ACC112 (cell line): Measurements from ENCODE around the gene SLC22A5.
A peak's percentile ranks its signal among the peaks of the same experiment; 100 is the strongest.

Source experiments
- H2AFZ ChIP-seq: fragments of 200-600 bp; sonication (generic); one replicate; pipeline ENCODE4 v1.6.0; 2017; ENCODE audit warnings: antibody characterized with exemption, low read length; ENCODE audit not compliant: unreplicated experiment
- H3K27ac ChIP-seq: fragments of 200-600 bp; sonication (generic); 2 replicates; pipeline ENCODE4 v1.5.1; 2014; ENCODE audit warnings: low read depth, mild to moderate bottlenecking, antibody characterized with exemption, low read length, moderate library complexity
- H3K27me3 ChIP-seq: fragments of 200-600 bp; sonication (generic); 2 replicates; pipeline ENCODE4 v1.6.1; 2014; ENCODE audit warnings: mild to moderate bottlenecking, antibody characterized with exemption, low read length, moderate library complexity, mixed read lengths; ENCODE audit not compliant: insufficient read depth
- H3K36me3 ChIP-seq: fragments of 200-600 bp; sonication (generic); 2 replicates; pipeline ENCODE4 v1.6.1; 2016; ENCODE audit warnings: mild to moderate bottlenecking, antibody characterized with exemption, low read length, moderate library complexity, mixed read lengths; ENCODE audit not compliant: insufficient read depth
- H3K4me1 ChIP-seq: fragments of 200-600 bp; sonication (generic); one replicate; pipeline ENCODE4 v1.6.1; 2016; ENCODE audit warnings: low read length, mixed read lengths; ENCODE audit not compliant: insufficient read depth, unreplicated experiment, control insufficient read depth
- H3K4me3 ChIP-seq: fragments of 200-600 bp; sonication (generic); 2 replicates; pipeline ENCODE4 v1.5.1; 2014; ENCODE audit warnings: mild to moderate bottlenecking, low read depth, low read length
- H3K79me2 ChIP-seq: fragments of 200-600 bp; sonication (generic); one replicate; pipeline ENCODE4 v1.6.0; 2016; ENCODE audit warnings: low read length; ENCODE audit not compliant: control insufficient read depth, unreplicated experiment, insufficient read depth

Gene SLC22A5

DNA sequence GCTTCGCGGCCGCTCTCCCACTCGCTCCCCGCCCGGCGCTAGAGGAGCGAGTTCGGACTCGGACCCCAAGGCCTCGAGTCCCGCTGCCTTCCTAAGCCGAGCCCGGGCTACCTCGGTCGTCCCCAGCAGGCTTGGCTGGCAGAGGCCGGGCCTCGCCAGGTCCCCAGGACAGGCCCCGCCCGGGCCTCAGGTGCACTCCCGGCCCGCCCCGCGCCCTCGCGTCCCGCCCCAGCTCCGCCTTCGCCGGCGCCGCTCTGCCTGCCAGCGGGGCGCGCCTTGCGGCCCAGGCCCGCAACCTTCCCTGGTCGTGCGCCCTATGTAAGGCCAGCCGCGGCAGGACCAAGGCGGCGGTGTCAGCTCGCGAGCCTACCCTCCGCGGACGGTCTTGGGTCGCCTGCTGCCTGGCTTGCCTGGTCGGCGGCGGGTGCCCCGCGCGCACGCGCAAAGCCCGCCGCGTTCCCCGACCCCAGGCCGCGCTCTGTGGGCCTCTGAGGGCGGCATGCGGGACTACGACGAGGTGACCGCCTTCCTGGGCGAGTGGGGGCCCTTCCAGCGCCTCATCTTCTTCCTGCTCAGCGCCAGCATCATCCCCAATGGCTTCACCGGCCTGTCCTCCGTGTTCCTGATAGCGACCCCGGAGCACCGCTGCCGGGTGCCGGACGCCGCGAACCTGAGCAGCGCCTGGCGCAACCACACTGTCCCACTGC, at the start of gene SLC22A5:
Gene SLC22A5 (plus strand): TSS at position 237 of the 707 bp plus-strand sequence. CDS start 263 bp downstream, at position 500.
- Histone ChIP-seq H3K4me1 (peaks cover 38% of the 10 kb centered on the region), H3K27me3 (no peaks in the 10 kb centered on the region), H3K79me2 (peaks cover 3% of the 10 kb centered on the region), H3K4me3 (peak within 1 kb of the TSS; percentile 96), H3K27ac (peak within 1 kb of the TSS; percentile 32; the same call in 1 of the 2 replicates), H2AFZ (peak within 1 kb of the TSS; percentile 97), H3K36me3 (no peaks in the 10 kb centered on the region)

DNA sequence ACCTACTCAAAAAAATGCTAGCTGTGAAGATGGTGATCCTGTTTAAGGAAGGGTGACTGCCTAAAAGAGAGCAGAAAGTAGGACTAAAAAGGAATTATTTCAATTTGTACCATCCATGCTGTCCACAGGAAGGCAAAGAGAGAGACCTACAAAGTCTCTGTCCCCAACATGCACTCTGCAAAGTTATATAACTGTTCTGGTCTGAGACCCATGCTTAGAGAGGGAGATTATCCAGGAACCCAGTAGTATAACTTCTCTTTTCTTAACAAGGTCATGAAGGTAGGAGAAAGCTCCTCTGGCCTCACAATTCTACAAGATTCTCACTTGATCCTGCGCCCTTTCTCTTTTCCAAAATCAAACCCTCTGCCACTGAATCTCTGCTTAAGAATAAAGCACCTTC, 49.5 kb upstream of the SLC22A5 start:
- H3K79me2 ChIP-seq = no peaks in the 10 kb centered on the region
- no peaks in the 10 kb centered on the region for H3K36me3 ChIP-seq
- no peaks in the 10 kb centered on the region for H3K27me3 ChIP-seq
- no peak overlapping the region for H3K27ac ChIP-seq
- H3K4me3 ChIP-seq = no peak overlapping the region
- H2AFZ ChIP-seq = no peak overlapping the region
- peaks cover 8% of the 10 kb centered on the region for H3K4me1 ChIP-seq

DNA sequence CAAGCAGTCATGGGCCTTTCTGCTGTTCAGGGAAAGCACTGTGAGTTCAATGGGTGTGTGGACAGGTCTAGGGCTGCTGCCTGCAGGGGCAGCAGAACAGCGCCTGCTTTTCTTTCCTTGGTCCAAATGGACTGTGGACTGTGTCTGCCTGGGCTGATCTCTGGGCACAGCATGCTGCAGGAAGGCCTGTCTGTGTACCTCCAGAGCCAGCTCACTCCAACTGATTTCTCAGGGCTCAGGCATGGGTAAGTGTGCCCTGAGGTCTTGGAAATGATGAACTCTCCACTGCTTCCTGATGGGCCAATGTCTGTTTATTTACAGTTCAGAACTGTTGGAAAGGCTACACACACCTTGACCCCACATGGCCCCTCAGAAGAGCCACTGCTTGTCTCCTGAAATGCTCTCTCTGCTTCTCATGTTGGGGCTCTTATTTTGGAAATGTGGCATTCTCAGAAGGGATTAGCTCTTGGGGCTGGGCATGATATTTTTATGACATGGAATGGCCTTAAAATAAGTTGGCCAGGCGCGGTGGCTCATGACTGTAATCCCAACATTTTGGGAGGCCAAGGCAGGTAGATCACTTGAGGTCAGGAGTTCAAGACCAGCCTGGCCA, 48.3 kb upstream of the SLC22A5 start:
- Histone ChIP-seq H3K27ac (no peak overlapping the region), H3K36me3 (no peaks in the 10 kb centered on the region), H3K27me3 (no peaks in the 10 kb centered on the region), H3K4me1 (peaks cover 8% of the 10 kb centered on the region), H2AFZ (no peak overlapping the region), H3K4me3 (no peak overlapping the region), H3K79me2 (no peaks in the 10 kb centered on the region)

DNA sequence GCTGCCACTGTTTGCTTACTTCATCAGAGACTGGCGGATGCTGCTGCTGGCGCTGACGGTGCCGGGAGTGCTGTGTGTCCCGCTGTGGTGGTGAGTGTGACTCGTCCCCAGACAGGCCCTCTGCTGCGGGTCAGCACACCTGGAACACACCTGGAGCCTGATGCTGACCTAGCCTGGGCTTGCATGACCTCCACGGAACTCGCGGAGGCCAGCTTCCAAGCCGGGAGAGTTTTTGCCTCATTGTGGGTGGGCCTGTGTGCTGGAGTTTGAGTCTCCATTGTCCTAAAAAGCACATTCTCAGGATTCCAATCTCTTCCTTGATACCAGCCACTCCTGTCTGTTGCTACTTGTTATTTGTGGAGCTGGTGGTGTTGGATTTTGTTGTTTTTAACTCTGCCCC, 47.2 kb upstream of the SLC22A5 start:
- H3K4me3 ChIP-seq = no peak overlapping the region
- no peak overlapping the region for H2AFZ ChIP-seq

DNA sequence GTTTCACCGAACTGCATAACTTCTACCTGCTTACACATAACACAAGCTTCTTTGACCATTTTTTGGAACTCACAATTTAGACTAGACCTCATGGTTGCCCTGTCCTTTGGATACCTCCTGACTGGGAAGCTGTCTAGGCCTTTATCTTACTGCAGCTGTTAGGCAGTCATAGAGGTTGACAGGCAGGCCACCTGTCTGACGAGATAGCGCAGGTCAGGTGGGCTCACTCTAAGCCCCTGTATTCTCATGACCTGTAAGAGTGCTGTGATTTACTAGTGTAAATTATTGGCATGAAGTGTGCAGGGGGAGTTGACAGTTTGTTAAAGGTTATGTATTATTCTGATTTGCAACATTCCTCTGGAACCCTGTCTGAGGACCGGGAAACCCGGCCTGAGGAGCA, 46.3 kb upstream of the SLC22A5 start:
- no peak overlapping the region for H2AFZ ChIP-seq
- no peaks in the 10 kb centered on the region for H3K27me3 ChIP-seq
- no peaks in the 10 kb centered on the region for H3K36me3 ChIP-seq
- H3K79me2 ChIP-seq = no peaks in the 10 kb centered on the region
- no peak overlapping the region for H3K4me3 ChIP-seq
- peaks cover 7% of the 10 kb centered on the region for H3K4me1 ChIP-seq
- H3K27ac ChIP-seq = no peak overlapping the region

More for the DNA sequence above, 47.2 kb upstream of the SLC22A5 start:
- no peak overlapping the region for H3K27ac ChIP-seq
- H3K79me2 ChIP-seq = no peaks in the 10 kb centered on the region
- no peaks in the 10 kb centered on the region for H3K27me3 ChIP-seq
- H3K4me1 ChIP-seq = peaks cover 8% of the 10 kb centered on the region
- no peaks in the 10 kb centered on the region for H3K36me3 ChIP-seq

DNA sequence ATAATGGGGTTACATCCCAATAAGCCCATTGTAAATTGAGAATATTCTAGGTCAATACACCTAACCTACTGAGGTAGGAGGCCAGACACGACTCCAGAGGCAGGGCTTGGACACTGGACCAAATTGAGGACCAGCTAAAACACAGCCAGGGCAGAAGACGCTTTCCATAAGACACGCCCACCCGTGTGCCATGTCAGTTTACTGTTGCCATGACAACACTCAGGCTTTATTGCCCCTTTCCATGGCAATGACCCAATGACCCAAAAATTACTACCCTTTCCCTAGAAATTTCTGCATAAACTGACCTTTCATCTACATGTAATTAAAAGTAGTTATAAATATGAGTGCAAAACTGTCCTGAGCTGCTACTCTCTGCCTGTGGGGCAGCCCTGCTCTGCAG, 43.8 kb upstream of the SLC22A5 start:
- H3K36me3 ChIP-seq = no peaks in the 10 kb centered on the region
- no peaks in the 10 kb centered on the region for H3K4me1 ChIP-seq
- H3K27ac ChIP-seq = no peak overlapping the region
- no peaks in the 10 kb centered on the region for H3K27me3 ChIP-seq
- H3K4me3 ChIP-seq = no peak overlapping the region
- no peaks in the 10 kb centered on the region for H3K79me2 ChIP-seq
- no peak overlapping the region for H2AFZ ChIP-seq

DNA sequence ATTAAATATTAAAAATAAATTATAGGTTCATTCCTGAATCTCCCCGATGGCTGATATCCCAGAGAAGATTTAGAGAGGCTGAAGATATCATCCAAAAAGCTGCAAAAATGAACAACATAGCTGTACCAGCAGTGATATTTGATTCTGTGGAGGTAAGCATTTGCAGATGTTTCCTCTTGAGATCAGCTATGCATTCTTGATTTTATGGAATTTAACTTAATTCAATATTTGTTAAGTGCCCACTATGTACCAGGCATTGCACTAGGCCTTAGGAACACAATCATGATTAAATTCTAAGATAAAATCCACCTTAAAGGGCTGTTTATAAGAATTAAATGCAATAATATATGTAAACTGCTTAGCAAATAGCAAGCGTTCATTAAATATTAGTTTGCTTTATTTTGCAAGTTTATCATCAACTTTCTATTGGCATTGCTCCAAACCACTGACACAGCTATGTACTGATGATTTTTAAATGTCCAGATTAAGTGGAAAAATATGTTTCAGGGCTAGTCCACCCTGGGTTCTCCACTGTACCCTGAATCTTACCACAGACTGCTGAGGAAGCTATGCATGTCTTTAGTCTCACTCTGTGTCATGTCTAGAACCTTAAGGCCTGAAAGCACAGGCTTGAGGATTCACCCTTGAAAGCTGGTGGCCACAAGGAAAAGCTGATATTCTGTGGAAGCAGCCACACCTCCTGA, 42.1 kb upstream of the SLC22A5 start:
- H3K27ac ChIP-seq = no peak overlapping the region
- H3K79me2 ChIP-seq = no peaks in the 10 kb centered on the region
- no peak overlapping the region for H3K4me3 ChIP-seq
- no peaks in the 10 kb centered on the region for H3K4me1 ChIP-seq
- H3K27me3 ChIP-seq = no peaks in the 10 kb centered on the region
- no peak overlapping the region for H2AFZ ChIP-seq
- H3K36me3 ChIP-seq = no peaks in the 10 kb centered on the region

DNA sequence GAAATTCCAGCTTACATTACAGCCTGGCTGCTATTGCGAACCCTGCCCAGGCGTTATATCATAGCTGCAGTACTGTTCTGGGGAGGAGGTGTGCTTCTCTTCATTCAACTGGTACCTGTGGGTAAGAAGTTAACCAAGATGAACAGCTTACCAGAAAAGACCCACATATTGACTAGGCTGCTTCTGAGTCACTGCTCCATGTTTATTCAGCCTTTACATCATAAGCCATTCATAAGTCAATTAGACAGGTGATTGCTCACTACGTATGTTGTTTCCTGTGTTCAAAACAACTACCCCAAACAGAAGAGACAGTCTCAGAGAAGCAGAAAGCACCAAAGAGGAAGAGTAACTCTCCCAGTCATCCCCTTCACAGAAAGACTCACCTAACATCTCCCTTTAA, 34.7 kb upstream of the SLC22A5 start:
- H3K4me3 ChIP-seq = no peak overlapping the region
- no peaks in the 10 kb centered on the region for H3K27me3 ChIP-seq
- no peak overlapping the region for H3K27ac ChIP-seq
- no peak overlapping the region for H2AFZ ChIP-seq
- H3K36me3 ChIP-seq = 0 out of 2 replicates have a peak, but pooled peaks cover 3% of the 10 kb centered on the region
- no peaks in the 10 kb centered on the region for H3K4me1 ChIP-seq
- H3K79me2 ChIP-seq = no peaks in the 10 kb centered on the region

DNA sequence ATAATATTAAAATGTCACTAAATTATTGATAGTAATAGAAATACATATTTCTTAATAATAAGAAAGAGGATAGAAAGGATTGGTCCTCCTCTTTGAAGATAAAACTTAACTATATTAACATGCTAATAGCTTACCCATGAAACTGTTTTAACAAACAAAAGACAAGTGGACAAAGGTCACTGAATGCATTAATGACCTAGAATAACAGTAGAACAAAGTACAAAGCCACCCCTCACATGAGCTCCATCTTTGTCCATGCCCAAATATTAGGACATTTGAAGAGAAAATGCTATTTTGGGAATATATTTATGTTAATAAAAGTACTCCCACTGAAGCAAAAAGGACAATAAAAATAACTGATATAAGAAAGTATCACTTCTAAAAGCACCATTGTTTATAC, 34.1 kb upstream of the SLC22A5 start:
- H3K36me3 ChIP-seq = 0 out of 2 replicates have a peak, but pooled peaks cover 3% of the 10 kb centered on the region
- H3K4me1 ChIP-seq = no peaks in the 10 kb centered on the region
- no peak overlapping the region for H3K4me3 ChIP-seq
- H2AFZ ChIP-seq = no peak overlapping the region
- H3K79me2 ChIP-seq = no peaks in the 10 kb centered on the region
- H3K27me3 ChIP-seq = no peaks in the 10 kb centered on the region
- no peak overlapping the region for H3K27ac ChIP-seq

DNA sequence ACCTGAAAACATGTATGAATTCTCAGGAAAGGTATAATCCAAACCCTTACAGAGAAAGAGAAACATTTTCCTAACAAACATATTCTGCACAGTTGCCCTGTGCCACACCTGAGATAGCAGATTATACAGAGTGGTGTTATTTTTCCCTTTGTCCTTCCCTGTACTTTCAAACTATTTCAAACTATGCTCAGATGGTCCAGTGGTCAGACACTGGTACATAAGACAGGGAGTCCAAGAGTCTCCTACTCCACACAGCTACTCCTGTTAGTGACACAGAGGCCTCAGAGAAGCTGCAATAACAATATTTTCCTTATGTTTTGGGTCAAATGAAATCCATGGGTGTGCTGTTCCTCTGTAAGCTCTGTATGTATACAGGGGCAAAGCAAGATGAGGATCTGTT, 30.0 kb upstream of the SLC22A5 start:
- Histone ChIP-seq H2AFZ (no peak overlapping the region), H3K27ac (no peak overlapping the region), H3K4me1 (no peaks in the 10 kb centered on the region), H3K79me2 (no peaks in the 10 kb centered on the region), H3K27me3 (no peaks in the 10 kb centered on the region), H3K36me3 (peaks cover 10% of the 10 kb centered on the region; the same call in 1 of the 2 replicates), H3K4me3 (no peak overlapping the region)
